NOMO-1 treated with dmso at 0.1 percent for 144 hours (cell line): ENCODE results near the gene ISCA2.

ENCODE experiments used
- DNase-seq: peaks from one replicate; lab custom pipeline; 2025; ENCODE audit not compliant: unreplicated experiment; lab: John Stamatoyannopoulos, UW

The ISCA2 gene

DNA sequence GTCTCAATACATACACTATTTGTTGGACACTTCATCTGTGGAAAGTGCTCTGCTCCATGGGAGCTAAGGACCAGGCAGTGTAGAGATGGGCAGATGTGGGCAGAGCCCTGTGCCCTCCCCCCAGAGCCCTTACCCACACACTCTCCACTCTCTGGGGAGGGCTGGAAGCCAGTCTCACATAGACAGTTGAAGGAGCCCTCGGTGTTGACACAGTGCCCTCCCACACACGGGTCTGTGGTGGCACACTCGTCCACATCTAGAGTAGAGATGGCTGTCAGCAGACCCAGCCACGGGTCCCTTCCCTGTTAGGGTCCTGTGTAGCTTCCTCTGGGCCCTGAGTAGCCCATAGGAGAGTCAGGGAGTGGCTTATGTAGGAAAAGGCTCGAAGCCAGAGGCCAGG is 14.3 kb downstream of the ISCA2 start:
- no peak for DNase-seq

DNA sequence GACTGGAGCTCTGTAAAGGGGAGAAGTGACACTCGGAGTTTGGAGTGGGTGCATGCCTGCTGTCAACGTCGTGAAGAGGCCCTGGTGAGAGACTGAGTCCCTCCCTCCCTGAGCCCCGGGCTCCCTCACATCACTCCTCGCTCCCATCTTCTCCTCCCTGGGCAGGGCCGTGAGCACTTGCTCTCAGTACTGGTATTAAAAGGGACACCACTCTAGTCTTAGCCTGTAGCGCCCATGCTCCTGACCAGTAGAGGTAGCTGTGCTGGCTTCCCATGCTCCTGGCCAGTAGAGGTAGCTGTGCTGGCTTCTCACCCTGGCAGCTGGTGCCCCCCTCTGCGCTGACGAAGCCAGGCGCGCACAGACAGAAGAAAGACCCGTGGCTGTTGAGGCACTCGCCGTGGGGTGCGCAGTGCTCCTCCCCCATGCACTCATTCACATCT is 14.7 kb downstream of the ISCA2 start:
- DNase-seq = no peak

DNA sequence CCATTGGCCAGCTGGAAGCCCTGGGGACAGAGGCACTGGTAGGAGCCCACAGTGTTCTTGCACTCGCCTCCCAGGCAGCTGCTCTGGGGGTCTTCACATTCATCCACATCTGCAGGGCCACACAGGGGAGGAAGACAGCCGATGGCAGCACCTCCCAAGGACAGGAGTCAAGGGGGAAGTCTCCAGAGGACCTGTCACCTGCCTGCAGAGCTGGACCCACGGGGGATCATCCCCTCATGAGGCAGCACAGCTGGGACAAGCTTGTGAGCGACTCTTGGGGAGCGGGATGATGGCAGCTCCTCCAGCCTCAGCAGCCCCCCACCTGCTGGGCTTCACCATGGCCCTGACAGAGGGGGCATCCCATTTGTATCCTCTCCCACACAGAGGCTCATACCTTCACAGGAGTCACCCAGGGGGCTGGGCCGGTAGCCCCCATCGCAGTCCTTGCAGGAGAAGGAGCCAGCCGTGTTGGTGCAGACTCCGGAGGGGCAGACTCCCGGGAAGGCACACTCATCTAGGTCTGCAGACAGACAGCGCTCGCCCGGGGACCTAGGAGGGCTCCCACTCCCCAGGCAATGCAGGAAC is 15.4 kb downstream of the ISCA2 start:
- no peak for DNase-seq

DNA sequence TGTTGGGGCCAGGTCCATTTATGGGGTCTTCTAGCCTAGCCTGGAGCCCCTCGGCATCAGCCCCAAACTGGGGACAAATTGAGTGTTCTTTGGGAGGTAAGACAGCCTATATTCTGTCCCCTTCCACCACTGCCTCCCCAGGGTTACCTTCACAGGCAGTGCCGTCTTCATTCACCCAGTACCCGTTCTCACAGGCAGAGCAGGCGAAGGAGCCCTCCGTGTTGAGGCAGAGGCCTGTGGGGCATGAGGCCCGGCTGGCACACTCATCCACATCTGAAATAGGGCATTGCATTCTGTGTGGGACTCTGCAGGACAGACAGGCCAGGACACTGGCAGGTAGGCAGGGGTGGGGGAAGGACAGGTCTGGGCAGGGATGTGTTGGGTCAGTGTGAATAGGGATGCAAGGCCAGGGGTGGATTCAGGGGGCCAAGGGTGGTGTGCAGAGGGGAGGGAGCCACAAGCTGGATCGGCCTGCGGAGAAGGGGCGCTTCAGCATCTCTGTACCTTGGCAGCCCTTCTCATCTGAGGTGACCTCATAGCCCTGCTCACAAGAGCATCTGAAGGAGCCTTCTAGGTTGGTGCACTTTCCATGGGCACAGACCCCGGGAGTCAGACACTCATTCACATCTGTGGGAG is 16.1 kb downstream of the ISCA2 start:
- DNase-seq = no peak

DNA sequence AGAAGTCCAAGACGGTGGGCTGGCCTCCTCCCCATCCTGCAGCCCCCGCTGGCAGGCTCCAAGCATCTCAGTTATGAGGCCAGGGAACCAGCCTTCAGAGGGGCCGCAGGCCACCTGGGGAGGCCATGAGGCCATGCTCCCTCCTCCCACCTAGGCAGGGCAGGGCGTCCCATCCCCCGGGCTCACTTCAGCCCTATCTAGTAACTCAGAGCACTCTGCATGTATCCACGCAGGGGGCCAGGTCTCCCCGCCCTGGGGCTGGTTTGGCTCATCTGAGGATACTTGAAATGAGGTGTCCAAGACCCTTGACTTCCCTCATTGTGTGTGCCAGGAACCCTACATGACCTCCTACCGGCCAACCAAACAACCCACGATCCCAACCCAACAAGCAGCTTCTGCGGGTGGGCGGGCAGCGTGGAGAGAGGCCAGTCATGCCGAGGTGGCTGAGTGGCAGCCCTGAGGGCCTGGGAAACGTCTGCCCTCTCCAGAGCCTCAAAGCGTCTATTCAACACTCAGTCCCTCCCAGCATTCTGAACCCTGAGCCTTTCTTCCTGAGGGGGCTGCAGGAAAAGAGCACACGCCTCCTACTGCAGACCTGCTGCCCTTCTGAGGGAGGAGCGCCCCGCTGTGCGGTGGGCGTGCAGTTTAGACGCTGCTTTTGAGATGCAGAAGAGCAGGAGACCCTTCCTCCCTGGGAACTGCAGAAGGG is 16.8 kb downstream of the ISCA2 start:
- no peak for DNase-seq

DNA sequence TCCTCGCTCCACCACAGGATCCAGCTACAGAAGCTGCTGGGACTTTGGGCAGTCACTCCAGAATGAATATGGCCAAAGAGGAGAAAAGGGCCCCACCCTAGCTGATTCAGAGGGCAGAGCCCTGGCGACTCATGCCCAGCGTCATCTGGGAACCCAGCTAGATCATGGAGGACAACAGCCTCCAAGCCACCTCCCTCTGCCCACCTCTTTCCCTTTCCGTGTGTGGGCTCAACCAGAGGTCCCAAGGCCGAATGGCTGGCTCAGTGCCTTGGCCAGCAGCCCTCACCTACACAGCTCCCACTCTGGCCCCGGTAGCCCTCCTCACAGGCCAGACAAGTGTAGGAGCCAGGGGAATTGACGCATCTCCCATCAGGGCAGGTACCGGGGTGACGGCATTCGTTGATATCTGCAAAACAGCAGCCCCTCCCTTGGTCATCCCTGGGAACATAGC is 17.4 kb downstream of the ISCA2 start:
- DNase-seq = no peak

DNA sequence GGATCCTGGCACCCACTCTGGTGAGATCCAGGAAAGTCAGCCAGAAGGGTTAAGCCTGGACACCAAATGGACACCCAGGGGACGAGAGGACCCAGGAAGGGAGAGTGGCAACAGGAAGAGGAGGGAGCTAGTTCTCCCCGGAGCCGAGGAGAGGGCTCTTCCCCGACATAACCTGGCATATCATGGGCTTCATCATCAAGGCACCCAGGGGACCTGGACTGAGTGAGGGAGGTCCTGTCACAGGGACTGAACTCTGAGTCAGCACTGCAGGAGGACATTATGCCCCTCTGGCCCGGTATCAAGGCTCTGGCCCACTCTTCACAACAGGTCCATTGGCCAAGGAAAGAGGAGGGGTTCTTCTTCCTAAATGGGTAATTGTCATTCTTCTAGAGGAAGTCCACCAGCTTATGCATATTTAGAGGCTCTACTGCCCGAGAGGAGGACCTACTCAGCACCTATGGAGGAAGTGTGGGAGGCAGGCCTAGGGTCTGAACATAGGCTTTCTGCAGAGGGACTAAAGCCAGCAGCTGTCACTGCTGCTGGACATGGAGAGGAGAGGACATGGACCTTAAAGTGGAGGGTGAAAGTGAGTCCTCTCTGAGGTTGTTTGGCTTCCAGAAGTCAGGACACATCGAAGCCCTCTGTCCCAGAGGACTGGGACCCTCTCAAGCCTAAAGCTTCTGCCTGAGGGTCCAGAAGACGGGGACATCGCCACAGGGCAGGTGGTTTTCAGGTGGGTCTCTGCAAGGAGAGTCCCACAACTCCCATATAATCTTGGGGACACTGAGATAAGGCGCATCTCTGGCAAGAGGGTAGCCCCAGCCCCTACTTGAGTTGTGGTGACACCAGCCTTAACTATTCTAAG is 18.6 kb downstream of the ISCA2 start:
- no peak for DNase-seq

DNA sequence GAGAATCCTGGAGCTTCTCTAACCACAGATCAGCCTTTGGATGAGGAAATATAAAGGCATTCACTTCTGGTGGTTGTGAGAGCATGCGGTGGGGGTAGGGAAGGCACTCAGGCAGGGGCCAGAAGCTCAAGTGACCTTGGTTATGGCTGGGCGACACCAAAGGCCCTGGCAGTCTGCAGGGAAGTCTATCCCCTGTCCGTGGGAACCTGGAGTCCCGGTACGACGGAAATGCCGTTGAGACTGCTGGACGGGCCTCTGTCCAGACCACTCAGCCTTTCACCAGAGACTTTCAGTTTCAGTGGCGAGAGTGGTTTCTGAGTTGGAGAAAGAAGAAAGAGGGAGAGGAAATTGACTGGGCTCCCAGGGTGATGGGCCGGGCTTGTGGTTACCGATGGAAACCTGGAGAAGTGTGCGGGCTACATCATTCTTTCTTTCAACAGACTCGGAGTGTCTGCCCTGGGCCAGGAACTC is 20.9 kb downstream of the ISCA2 start:
- peak; percentile 28 for DNase-seq

DNA sequence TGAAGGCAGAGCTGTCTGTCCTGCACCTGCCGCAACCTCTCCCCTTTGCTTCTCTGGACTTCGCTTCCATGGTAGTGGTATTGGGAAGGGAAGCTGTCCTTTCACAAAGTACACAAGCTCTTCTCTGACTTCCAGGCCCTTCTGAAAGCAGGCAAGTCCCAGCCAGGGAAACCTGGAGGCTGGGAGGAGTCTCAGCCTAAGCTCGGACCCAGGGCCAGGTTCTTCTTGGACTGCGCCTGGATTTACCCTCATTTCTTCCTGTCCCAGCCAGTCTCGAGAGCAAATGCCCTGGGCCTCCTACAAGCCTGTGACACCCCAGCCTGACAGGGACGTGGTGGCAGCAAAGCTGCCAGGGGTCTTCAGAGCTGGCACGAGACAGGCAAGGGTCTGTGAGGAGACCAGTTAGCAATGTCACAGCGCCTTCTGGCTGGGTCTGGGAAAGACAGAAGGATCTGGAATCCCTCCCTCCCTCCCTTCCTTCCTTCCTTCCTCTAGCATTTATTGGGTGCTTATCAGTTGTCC is 22.4 kb downstream of the ISCA2 start:
- DNase-seq = no peak

DNA sequence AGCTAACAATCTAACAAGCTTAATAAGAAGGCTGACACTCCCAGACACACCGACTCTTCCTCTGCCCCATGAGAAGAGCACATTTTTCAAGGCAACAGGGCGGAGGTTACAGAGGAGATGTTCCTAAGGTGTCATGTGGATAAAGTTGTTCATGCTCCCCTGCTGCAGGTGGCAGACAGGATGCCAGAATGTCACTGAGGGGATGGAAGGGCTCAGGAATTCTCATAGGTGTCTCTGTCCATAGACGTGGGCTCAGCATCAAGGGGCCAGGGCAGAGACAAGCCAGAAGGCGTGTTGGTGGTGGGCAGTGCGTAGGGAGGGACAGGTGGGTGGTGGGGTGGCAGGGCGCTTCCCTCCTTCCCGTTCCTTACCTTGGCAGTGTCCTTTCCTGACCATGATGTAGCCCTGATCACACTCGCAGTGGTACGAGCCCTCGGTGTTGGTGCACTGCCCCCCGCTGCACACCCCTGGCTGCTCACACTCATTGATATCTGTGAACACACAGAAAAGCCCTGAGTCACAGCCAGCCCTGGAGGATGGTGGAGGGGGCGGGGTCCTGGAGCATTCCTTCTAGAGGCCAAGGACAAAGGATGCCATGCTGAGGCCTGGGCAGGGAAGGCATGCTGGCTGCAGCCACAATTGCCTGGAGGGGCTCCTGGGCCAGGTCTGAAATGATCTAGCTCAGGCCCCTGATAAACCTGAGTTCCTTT is 23.0 kb downstream of the ISCA2 start:
- no peak for DNase-seq

DNA sequence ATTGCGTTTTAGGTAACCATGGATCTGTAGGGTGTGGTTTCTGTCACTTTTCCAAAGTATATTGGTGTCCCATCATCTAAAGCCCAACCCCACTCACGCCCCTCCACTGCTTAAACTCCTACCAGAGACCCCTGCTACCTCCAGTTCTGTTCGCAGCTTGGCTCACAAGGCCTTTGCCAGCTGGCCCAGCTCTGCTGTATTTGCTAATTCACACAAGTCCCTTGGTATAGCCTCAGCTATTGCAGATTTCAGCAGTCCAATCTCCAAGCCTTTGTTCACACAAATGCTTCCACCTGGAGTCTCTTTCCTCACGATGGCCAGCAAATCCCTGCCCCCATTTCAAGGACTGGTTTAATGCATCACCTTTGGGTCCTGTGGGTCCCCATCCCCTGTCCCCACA is 24.2 kb downstream of the ISCA2 start:
- DNase-seq = no peak

DNA sequence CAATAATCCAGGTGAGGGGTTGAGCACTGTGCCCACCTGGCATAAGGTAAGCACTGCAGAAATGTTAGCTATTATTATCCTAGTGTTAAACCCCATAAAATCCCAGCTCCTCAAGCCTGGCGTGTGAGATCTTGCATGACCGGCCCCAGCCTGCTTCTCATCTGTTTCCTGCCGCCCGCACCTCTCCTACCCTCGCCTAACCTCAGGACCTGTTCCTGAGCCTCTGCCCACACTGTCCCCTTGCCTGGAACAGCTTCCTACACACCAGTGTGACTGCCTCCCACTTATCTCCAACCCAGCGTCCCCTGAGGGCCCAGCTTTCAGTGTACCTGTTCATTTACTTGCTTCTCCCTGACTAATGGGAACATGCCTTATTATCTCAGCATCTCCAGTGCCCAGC is 24.7 kb downstream of the ISCA2 start:
- no peak for DNase-seq

DNA sequence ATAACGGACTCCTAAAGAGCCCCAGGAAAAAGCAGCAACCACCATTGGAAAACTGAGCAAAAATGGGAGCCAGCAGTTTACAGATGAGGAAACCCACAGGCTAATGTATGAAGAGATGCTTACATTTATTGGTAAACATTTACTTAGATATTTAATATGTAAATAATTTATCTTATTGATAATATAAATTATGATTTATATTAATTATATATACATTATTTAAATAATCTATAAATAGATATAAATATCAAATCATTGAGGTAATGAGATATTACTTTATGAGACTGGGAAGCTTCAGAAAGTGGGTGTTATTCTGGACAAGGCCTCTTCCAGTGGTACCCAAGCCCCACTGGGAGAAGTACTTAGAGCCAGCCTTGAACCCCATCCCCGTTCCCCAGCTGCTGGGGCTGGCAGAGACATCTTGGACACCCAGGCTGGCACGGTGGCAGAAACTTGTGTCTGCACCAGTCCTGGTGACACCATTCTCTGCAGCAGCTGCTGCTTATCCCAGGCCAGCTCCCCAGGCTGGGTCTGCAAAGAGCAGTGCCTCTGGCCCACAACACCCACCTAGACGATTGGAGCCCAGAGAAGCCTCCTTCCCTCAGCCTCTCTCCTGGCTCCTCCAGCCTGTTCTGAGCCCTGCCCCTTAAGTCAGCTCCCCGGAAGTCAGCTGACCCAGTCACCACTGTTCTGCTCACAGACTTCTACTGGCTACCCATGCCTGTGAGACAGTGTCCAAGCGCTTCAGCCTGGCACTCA is 25.9 kb downstream of the ISCA2 start:
- no peak for DNase-seq

DNA sequence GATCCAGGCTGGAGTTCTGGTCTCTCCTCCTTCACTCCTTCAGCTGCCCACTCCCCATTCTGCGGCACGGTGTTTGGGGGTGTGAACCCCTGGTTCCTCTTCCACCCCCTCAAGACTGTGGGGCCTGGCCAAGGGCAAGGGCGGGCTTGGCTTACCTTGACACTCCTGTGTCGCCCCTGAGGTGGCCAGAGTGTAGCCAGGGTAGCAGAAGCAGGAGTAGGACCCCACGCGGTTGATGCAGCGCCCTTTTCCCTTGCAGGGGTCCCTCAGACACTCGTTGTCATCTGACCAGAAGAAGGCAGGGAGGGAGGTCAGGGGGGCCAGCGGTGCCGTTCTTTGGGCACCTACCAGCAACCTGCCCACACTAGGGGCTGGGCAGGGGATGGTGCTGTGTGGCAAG is 28.2 kb downstream of the ISCA2 start:
- no peak for DNase-seq

DNA sequence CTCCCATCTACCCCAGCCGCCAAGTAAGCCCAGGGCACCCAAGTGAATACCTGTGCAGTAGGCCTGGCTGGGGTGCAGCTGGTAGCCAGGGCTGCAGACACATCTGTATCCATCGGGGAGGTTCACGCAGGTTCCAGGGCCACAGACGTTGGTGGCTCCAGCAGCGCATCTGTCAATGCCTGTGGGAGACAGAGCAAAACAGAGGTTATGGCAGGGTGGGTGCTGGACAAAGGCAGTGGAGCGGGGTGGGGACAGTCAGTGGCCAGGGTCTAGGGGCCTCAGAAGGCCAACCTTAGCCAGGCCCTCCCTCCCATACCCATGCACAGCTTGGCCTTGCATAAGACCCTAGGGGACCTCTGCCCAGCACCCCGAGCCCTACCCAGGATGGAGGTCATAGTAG is 29.2 kb downstream of the ISCA2 start:
- no peak for DNase-seq

DNA sequence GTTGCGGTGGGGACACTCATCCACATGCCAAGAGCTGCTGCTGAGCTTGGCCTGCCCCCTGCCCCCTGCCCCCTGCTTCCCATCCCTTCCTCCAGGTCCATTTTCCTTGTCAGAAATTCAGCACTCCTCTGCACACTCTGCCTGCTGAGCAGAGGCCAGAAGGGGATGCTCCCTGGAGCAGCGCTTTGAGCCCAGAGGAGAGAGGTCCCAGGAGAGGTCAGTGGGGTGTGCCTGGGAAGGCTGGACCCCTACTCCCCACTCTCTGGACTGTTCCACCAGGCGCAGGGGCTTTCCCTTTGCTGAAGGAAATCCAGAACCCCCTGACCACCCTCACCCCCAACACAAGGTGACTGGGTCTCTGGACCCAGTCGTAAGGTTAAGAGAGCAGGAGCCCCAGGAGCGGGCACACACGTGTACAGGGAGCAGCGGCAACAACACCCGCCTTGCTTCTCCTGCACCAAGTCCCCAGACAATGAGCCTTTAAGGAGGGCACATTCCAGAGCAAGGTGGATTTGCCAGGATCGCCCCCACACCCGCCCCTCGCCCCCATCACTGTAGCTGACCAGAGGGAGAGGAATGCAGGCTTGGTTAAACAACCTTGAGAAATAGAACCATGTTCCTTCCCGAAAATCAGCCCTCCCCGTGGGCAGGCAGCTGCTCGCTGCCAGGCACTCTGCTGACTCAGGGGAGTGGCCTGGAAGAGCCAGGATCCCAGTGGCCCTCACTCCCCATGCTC is 30.7 kb downstream of the ISCA2 start:
- DNase-seq = no peak

DNA sequence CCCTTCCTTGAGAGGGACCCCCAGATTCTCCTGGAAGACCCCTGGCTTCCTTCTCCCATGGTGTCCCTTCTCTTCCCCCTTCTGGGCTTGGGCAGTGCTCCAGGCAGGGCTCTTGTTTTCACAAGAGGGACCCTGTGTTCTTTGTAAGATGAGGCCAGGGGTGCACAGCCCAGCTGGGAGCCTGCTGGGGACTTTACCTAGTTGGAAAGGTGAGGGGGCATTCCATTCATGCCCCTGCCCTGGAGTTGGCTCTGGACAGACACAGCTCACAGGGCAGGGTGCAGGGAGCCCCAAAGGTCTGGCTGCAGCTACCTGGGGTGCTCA is 31.2 kb downstream of the ISCA2 start:
- no peak for DNase-seq

DNA sequence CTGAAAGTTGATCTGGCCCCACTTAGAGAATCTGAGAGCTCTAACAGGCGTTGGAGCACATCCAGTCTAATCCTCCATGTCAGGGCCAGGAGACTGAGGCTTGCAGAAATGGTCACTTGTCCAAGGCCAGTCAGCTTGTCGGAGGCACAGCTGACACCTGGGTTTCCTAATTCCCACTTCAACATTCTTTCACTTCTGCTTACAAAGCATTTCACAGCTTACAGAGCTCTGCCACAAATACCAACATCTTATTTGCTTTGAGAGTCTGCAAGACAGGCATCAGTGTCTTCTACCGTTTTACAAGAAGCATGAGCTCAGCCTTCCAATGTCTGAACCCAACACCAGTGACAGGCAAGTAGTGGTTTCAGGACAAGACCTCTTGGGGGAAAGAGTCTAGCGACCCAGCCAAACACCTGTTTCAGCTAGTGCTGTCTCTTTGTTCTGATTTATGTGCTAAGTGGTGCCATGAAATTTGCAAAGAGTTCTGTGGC is 31.8 kb downstream of the ISCA2 start:
- DNase-seq = no peak
